DOHH2 (cell line): ENCODE measurements around the gene PIK3R3.

ENCODE experiments used
- H3F3A ChIP-seq: fragments of 200-600 bp; sonication (generic), shearing (Covaris generic); 2 replicates; pipeline ENCODE4 v1.6.0; 2016; ENCODE audit warnings: antibody characterized with exemption, mild to moderate bottlenecking; ENCODE audit not compliant: control insufficient read depth, insufficient read depth
- H3K27ac ChIP-seq: fragments of 200-600 bp; sonication (generic); 2 replicates; pipeline ENCODE4 v1.5.1; 2014; ENCODE audit warnings: low read depth, mild to moderate bottlenecking, low read length, moderate library complexity
- H3K27me3 ChIP-seq: fragments of 200-600 bp; sonication (generic); 2 replicates; pipeline ENCODE4 v1.6.1; 2014; ENCODE audit warnings: mild to moderate bottlenecking, low read length, mixed read lengths; ENCODE audit not compliant: control insufficient read depth
- H3K36me3 ChIP-seq: fragments of 200-600 bp; sonication (generic); 2 replicates; pipeline ENCODE4 v1.6.1; 2014; ENCODE audit warnings: mild to moderate bottlenecking, low read length, moderate library complexity, mixed read lengths; ENCODE audit not compliant: control insufficient read depth
- H3K4me1 ChIP-seq: fragments of 200-600 bp; sonication (generic); 2 replicates; pipeline ENCODE4 v1.6.1; 2014; ENCODE audit warnings: mild to moderate bottlenecking, low read length, mixed read lengths; ENCODE audit not compliant: control insufficient read depth
- H3K4me2 ChIP-seq: fragments of 200-600 bp; sonication (generic); 2 replicates; pipeline ENCODE4 v1.6.0; 2014; ENCODE audit warnings: mild to moderate bottlenecking, low read length, moderate library complexity
- H3K4me3 ChIP-seq: fragments of 200-600 bp; sonication (generic); 2 replicates; pipeline ENCODE4 v1.5.1; 2014; ENCODE audit warnings: mild to moderate bottlenecking, low read length, mixed read lengths
- H3K79me2 ChIP-seq: fragments of 200-600 bp; sonication (generic); 2 replicates; pipeline ENCODE4 v1.6.1; 2014; ENCODE audit warnings: mild to moderate bottlenecking, low read length, mixed read lengths; ENCODE audit not compliant: control insufficient read depth
- H3K9me2 ChIP-seq: fragments of 200-600 bp; sonication (generic); replicated peaks from 2 replicates; pipeline ENCODE4 v1.6.1; 2014; ENCODE audit warnings: mild to moderate bottlenecking, low read length, mixed read lengths; ENCODE audit not compliant: control insufficient read depth
- H3K9me3 ChIP-seq: fragments of 200-600 bp; sonication (generic); 2 replicates; pipeline ENCODE4 v1.6.1; 2014; ENCODE audit warnings: antibody characterized with exemption, low read length, mixed read lengths; ENCODE audit not compliant: control insufficient read depth, insufficient read depth
- H4K20me1 ChIP-seq: fragments of 200-600 bp; sonication (generic); 2 replicates; pipeline ENCODE4 v1.6.0; 2014; ENCODE audit warnings: low read depth, mild to moderate bottlenecking, antibody characterized with exemption, low read length, moderate library complexity; ENCODE audit not compliant: control insufficient read depth, insufficient read depth
- CTCF ChIP-seq: fragments of 200-600 bp; sonication (generic); IDR thresholded peaks from one replicate; pipeline ENCODE4 v1.5.1; 2014; ENCODE audit warnings: antibody characterized with exemption, mild to moderate bottlenecking, low read depth, low read length; ENCODE audit not compliant: poor library complexity, severe bottlenecking
- EZH2phosphoT487 ChIP-seq: fragments of 200-600 bp; sonication (generic); IDR thresholded peaks from 2 replicates; pipeline ENCODE4 v1.6.1; 2017; ENCODE audit warnings: borderline replicate concordance, mild to moderate bottlenecking, antibody characterized with exemption, low read length, moderate library complexity, mixed read lengths

PIK3R3 gene

GRCh38 chr1:46021046-46021996 lies 111.1 kb downstream of the PIK3R3 start:
- TF ChIP-seq CTCF (no peak), EZH2phosphoT487 (no peak)
- no peak overlapping the region for H3K27ac ChIP-seq
- H3K4me2 ChIP-seq, result no peak overlapping the region
- no peaks in the 10 kb centered on the region for H3K4me1 ChIP-seq
- no peaks in the 10 kb centered on the region for H3K79me2 ChIP-seq
- H3F3A ChIP-seq, result no peaks in the 10 kb centered on the region
- H3K9me3 ChIP-seq, result no peaks in the 10 kb centered on the region
- peaks cover 71% of the 10 kb centered on the region for H3K36me3 ChIP-seq
- H3K4me3 ChIP-seq, result no peak overlapping the region
- H3K27me3 ChIP-seq, result no peaks in the 10 kb centered on the region
- H4K20me1 ChIP-seq, result no peaks in the 10 kb centered on the region
- H3K9me2 ChIP-seq, result no peaks in the 10 kb centered on the region

DNA sequence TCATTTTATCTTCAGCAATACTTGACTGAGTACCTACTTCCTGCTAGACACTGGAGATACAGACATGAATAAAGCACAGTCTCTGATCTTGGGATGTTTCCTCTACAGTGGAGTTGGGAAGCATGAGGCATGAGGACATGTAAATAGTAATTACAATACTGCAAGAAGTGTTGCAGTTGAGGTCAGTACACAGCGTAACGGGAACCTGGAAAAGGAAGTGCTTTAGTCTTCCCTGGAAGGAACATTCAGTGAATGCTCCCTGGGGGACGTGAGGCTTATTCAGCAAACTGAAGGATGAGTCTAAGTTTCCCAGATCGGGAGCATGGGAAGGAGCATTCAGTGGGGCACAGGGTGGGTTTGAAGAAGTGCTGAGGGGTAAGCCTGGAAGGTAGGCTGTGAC lies 112.4 kb downstream of the PIK3R3 start:
- Histone ChIP-seq H3K27ac (no peak overlapping the region), H3K4me1 (no peaks in the 10 kb centered on the region), H3K4me2 (no peak overlapping the region), H3K27me3 (no peaks in the 10 kb centered on the region), H3K79me2 (no peaks in the 10 kb centered on the region), H3K9me2 (no peaks in the 10 kb centered on the region), H3K36me3 (peaks cover 60% of the 10 kb centered on the region), H4K20me1 (no peaks in the 10 kb centered on the region), H3K4me3 (no peak overlapping the region), H3F3A (no peaks in the 10 kb centered on the region), H3K9me3 (no peaks in the 10 kb centered on the region)
- TF ChIP-seq EZH2phosphoT487, result no peak
- TF ChIP-seq CTCF, result no peak

GRCh38 chr1:46019348-46019747 lies 113.1 kb downstream of the PIK3R3 start:
- no peaks in the 10 kb centered on the region for H3K9me3 ChIP-seq
- no peak overlapping the region for H3K27ac ChIP-seq
- H3K79me2 ChIP-seq, result no peaks in the 10 kb centered on the region
- H4K20me1 ChIP-seq, result no peaks in the 10 kb centered on the region
- H3K4me3 ChIP-seq, result no peak overlapping the region
- no peaks in the 10 kb centered on the region for H3K9me2 ChIP-seq
- TF ChIP-seq EZH2phosphoT487 (no peak), CTCF (no peak)
- H3K4me2 ChIP-seq, result no peak overlapping the region
- no peaks in the 10 kb centered on the region for H3F3A ChIP-seq
- peaks cover 56% of the 10 kb centered on the region for H3K36me3 ChIP-seq
- no peaks in the 10 kb centered on the region for H3K27me3 ChIP-seq
- H3K4me1 ChIP-seq, result no peaks in the 10 kb centered on the region
